Ascending aorta (tissue), 2 donors: ENCODE results near the gene STMN3. TPM values are rescaled to one million over a fixed set of nuclear protein-coding genes. Genes with fewer than 3 reads are reported as not detected.
A peak's percentile ranks its signal among the peaks of the same experiment; 100 is the strongest.

ENCODE experiments used
- DNase-seq, 2 donors: peaks; one replicate each; pipeline ENCODE4 v3.0.0-alpha.2; 2019; ENCODE audit warnings: low spot score in 2 of 2
- H3K27ac ChIP-seq, 2 donors: fragments of 200-600 bp; sonication (generic); one replicate each; pipeline ENCODE4 v1.5.1; 2016 to 2017; ENCODE audit warnings: mild to moderate bottlenecking in 1 of 2
- H3K27me3 ChIP-seq: fragments of 200-600 bp; sonication (generic); one replicate; pipeline ENCODE4 v1.5.1; 2017
- H3K36me3 ChIP-seq, 2 donors: fragments of 200-600 bp; sonication (generic); one replicate each; pipeline ENCODE4 v1.5.1; 2016
- H3K4me1 ChIP-seq, 2 donors: fragments of 200-600 bp; sonication (generic); one replicate each; pipeline ENCODE4 v1.5.1; 2016 to 2017; ENCODE audit warnings: mild to moderate bottlenecking in 1 of 2
- H3K4me3 ChIP-seq, 2 donors: fragments of 200-600 bp; sonication (generic); one replicate each; pipeline ENCODE4 v1.5.1; 2016 to 2017; ENCODE audit warnings: mild to moderate bottlenecking in 1 of 2
- H3K9me3 ChIP-seq, 2 donors: fragments of 200-600 bp; sonication (generic); one replicate each; pipeline ENCODE4 v1.5.1; 2016
- CTCF ChIP-seq, 3 experiments: fragments of 200-600 bp in 2 of 3; fragments of 450-650 bp in 1 of 3; sonication (generic) in 2 of 3; IDR thresholded peaks; one replicate each; pipeline ENCODE4 v1.5.1; 2016 to 2019; ENCODE audit warnings: antibody characterized with exemption in 3 of 3, mild to moderate bottlenecking in 1 of 3, moderate library complexity in 1 of 3
- intact Hi-C: fragments of 100-400 bp; cut with DNase I; formaldehyde crosslinking; loops from one replicate; pipeline ENCODE4 v1.15.1; 2023
- total RNA-seq: library from RNA; depleted of rRNA; stranded (reverse); fragments of >200 nt; gene quantifications from one replicate; pipeline ENCODE4 v1.1.0, GENCODE V29; 2016

STMN3 gene
- total RNA-seq, 1 donor from 2014 or later: 37.0 TPM

DNA sequence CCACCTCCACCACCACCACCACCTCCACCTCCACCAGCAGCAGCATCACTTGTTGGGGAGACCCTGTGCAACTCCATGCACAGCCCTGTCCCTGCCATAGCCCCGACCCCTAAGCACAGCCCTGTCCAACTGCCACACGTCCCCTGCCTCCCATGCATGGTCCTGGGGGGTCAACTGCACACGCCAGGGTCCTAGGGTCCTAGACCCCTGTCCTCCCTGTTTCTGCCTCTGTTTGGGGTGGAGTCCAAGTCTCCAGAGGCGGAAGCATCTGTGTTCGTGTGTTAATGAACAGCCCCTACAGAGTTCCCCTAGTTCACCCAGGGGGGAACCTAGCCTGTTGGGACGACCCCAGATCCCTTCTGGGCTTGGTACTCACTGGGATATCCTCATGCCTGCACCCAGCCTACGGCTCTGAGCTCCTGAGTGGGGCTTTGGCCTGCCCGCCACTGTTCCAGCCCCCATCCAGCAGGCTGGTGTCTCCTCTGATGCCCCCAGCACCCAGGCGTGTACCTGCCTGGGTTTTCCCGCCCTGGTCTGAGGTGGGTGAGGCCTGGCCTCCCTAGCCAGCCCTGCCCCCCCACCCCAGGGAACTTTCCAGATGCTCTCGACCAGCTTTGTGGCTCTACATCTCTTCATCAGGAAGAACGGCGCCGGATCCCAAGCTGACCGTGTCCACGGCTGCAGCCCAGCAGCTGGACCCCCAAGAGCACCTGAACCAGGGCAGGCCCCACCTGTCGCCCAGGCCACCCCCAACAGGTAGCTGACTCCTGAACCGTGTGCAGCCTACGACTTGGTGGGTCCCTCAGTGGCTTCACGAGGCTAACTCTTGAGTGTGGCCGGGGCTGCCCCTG is 40.7 kb upstream of the STMN3 start:
- Histone ChIP-seq H3K4me1 (peaks cover 7 to 15% of the 10 kb centered on the region in 2 donors), H3K27me3 (no peaks in the 10 kb centered on the region), H3K36me3 (peaks cover 9 to 29% of the 10 kb centered on the region in 2 donors), H3K4me3 (no peak overlapping the region), H3K27ac (no peak overlapping the region), H3K9me3 (no peaks in the 10 kb centered on the region)
- no peak for DNase-seq
- no peak for TF ChIP-seq CTCF (IDR thresholded peaks at IDR 0.05)
- intact Hi-C loops: no loop called here

- TF ChIP-seq CTCF (IDR thresholded peaks at IDR 0.05): no peak
- Histone ChIP-seq H3K27ac (no peak overlapping the region), H3K9me3 (no peaks in the 10 kb centered on the region), H3K36me3 (peaks cover 9 to 29% of the 10 kb centered on the region in 2 donors), H3K27me3 (no peaks in the 10 kb centered on the region), H3K4me1 (peaks cover 0 to 8% of the 10 kb centered on the region in 2 donors), H3K4me3 (no peak overlapping the region)
- DNase-seq: no peak
- intact Hi-C loops: no loop called here
Observed at GRCh38 chr20:63693083-63693732, 40.0 kb upstream of the STMN3 start.

- Histone ChIP-seq H3K4me1 (peaks cover under 1 to 8% of the 10 kb centered on the region in 2 donors), H3K27me3 (no peaks in the 10 kb centered on the region), H3K36me3 (peaks cover 9 to 29% of the 10 kb centered on the region in 2 donors), H3K27ac (no peak overlapping the region), H3K9me3 (no peaks in the 10 kb centered on the region), H3K4me3 (no peak overlapping the region)
- DNase-seq: no peak
- TF ChIP-seq CTCF (IDR thresholded peaks at IDR 0.05): no peak
- intact Hi-C loops: no loop called here
Observed at GRCh38 chr20:63692436-63693082, 39.3 kb upstream of the STMN3 start.

GRCh38 chr20:63691711-63692435 is 38.6 kb upstream of the STMN3 start:
- no peaks in the 10 kb centered on the region for H3K27me3 ChIP-seq
- H3K4me3 ChIP-seq: no peak overlapping the region
- DNase-seq: no peak
- TF ChIP-seq CTCF (IDR thresholded peaks at IDR 0.05): no peak
- no peaks in the 10 kb centered on the region for H3K9me3 ChIP-seq
- peaks cover 1 to 4% of the 10 kb centered on the region in 2 donors for H3K4me1 ChIP-seq
- H3K36me3 ChIP-seq: peaks cover 9 to 29% of the 10 kb centered on the region in 2 donors
- peak overlapping the region in 1 of 2 donors; percentile 26 for H3K27ac ChIP-seq
- intact Hi-C loops: no loop called here
